ENCODE data around the gene FAM237A.

Gene FAM237A

GRCh38 chr2:206642075-206643025 lies at the start of gene FAM237A:
TSS of gene FAM237A (plus strand) at chr2:206642487. CDS start at chr2:206644237, 1,750 bp downstream.
- no peak for DNase-seq (ENCODE audit: low read depth in 2 of 2)

- DNase-seq (ENCODE audit: low read depth in 2 of 2), result no peak
These were observed 44.5 kb upstream of the FAM237A start for GRCh38 chr2:206597717-206598218.

- no peak for DNase-seq (ENCODE audit: low read depth in 2 of 2)
These were observed 39.0 kb upstream of the FAM237A start for GRCh38 chr2:206603243-206603642.

- no peak for DNase-seq (ENCODE audit: low read depth in 2 of 2)
These were observed 31.8 kb upstream of the FAM237A start for GRCh38 chr2:206610451-206610850.

- DNase-seq (ENCODE audit: low read depth in 2 of 2), result no peak
These were observed 31.1 kb upstream of the FAM237A start for GRCh38 chr2:206611191-206611590.

- no peak for DNase-seq (ENCODE audit: low read depth in 2 of 2)
These were observed 30.6 kb upstream of the FAM237A start for GRCh38 chr2:206611736-206612135.

GRCh38 chr2:206614811-206615210 lies 27.5 kb upstream of the FAM237A start:
- no peak for DNase-seq (ENCODE audit: low read depth in 2 of 2)

- no peak for DNase-seq (ENCODE audit: low read depth in 2 of 2)
These were observed 26.7 kb upstream of the FAM237A start for GRCh38 chr2:206615417-206616089.

GRCh38 chr2:206616151-206616550 lies 26.1 kb upstream of the FAM237A start:
- DNase-seq (ENCODE audit: low read depth in 2 of 2), result no peak

GRCh38 chr2:206619011-206619410 lies 23.3 kb upstream of the FAM237A start:
- DNase-seq (ENCODE audit: low read depth in 2 of 2), result no peak

GRCh38 chr2:206626108-206626507 lies 16.2 kb upstream of the FAM237A start:
- DNase-seq (ENCODE audit: low read depth in 2 of 2), result no peak

GRCh38 chr2:206627632-206628031 lies 14.7 kb upstream of the FAM237A start:
- DNase-seq (ENCODE audit: low read depth in 2 of 2), result no peak

- no peak for DNase-seq (ENCODE audit: low read depth in 2 of 2)
These were observed 10.9 kb upstream of the FAM237A start for GRCh38 chr2:206631340-206631739.

GRCh38 chr2:206635015-206635414 lies 7.3 kb upstream of the FAM237A start:
- DNase-seq (ENCODE audit: low read depth in 2 of 2), result no peak

GRCh38 chr2:206639636-206640035 lies 2.7 kb upstream of the FAM237A start:
- no peak for DNase-seq (ENCODE audit: low read depth in 2 of 2)

- DNase-seq (ENCODE audit: low read depth in 2 of 2), result no peak
These were observed 1.1 kb upstream of the FAM237A start for GRCh38 chr2:206641226-206641625.

GRCh38 chr2:206647985-206648384 lies 5.7 kb downstream of the FAM237A start:
- no peak for DNase-seq (ENCODE audit: low read depth in 2 of 2)

GRCh38 chr2:206657087-206657486 lies 14.8 kb downstream of the FAM237A start:
- no peak for DNase-seq (ENCODE audit: low read depth in 2 of 2)

GRCh38 chr2:206665251-206665650 lies 23.0 kb downstream of the FAM237A start:
- DNase-seq (ENCODE audit: low read depth in 2 of 2), result no peak

- no peak for DNase-seq (ENCODE audit: low read depth in 2 of 2)
These were observed 28.4 kb downstream of the FAM237A start for GRCh38 chr2:206670531-206671319.

- no peak for DNase-seq (ENCODE audit: low read depth in 2 of 2)
These were observed 41.3 kb downstream of the FAM237A start for GRCh38 chr2:206683546-206683945.

GRCh38 chr2:206688453-206688852 lies 46.2 kb downstream of the FAM237A start:
- no peak for DNase-seq (ENCODE audit: low read depth in 2 of 2)

Measured in activated CD8-positive, alpha-beta memory T cell treated with anti-CD3 and anti-CD28 coated beads for 4 hours (primary cell).